HG02798 (cell line): ENCODE measurements around the gene PARD6G.

Experiments
- ATAC-seq: cut with Tn5 transposase; IDR thresholded peaks from one replicate; pipeline ENCODE4 v1.9.1; 2021; ENCODE audit warnings: mild to moderate bottlenecking; ENCODE audit not compliant: unreplicated experiment, poor library complexity

The PARD6G gene

DNA sequence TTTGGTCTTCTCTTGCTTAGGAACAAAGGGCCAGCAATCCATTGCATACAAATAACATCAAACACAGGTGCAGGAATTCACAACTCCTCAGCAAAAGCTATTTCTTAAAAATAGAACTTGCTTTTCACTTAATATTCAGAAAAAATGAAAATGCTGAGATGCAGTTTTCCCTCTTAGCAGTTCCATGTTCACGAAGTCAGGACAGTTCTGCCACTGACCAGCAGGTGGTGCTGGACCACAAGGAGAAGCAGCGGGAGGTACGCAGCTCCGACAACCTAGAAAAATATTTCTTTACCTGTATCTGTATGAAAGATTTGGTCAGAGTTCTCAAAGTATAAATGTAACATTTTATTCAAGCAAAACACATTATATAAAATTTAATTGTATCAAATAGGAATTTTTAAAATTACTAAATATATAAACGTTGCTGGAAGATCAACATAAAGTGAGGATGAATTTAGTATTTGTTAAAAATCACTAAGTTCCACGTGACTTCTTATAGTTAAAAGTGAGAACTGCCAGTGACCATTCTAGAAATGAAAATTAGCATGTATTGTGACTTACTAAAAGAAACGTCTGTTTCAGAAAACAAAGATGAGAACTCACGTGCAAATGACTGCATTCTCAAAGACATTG, 89.5 kb downstream of the PARD6G start:
- no peak for ATAC-seq

- ATAC-seq: peak; percentile 81
Measured at GRCh38 chr18:80154293-80154692, 93.0 kb downstream of the PARD6G start.

DNA sequence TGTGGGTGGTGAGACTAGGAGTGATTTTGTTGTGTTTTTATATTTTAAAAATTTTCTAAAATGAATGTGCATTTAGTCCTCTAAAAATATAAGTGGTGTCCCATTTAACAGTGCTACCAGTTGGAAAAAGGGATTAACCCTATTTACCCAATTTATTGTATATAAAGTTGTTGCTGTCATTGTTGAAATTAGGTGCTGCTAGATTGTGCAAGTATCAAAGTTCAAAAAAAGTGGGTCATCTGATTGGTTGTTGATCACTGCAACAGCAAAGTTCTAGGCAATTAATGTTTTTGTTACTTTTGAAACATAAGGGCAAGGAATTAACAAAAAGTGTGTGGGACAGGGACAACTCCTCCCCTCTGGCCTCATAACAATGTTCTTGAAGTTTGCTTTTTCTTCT, 97.6 kb downstream of the PARD6G start:
- no peak for ATAC-seq

GRCh38 chr18:80148326-80149199, 98.8 kb downstream of the PARD6G start:
- peak; percentile 5 for ATAC-seq

DNA sequence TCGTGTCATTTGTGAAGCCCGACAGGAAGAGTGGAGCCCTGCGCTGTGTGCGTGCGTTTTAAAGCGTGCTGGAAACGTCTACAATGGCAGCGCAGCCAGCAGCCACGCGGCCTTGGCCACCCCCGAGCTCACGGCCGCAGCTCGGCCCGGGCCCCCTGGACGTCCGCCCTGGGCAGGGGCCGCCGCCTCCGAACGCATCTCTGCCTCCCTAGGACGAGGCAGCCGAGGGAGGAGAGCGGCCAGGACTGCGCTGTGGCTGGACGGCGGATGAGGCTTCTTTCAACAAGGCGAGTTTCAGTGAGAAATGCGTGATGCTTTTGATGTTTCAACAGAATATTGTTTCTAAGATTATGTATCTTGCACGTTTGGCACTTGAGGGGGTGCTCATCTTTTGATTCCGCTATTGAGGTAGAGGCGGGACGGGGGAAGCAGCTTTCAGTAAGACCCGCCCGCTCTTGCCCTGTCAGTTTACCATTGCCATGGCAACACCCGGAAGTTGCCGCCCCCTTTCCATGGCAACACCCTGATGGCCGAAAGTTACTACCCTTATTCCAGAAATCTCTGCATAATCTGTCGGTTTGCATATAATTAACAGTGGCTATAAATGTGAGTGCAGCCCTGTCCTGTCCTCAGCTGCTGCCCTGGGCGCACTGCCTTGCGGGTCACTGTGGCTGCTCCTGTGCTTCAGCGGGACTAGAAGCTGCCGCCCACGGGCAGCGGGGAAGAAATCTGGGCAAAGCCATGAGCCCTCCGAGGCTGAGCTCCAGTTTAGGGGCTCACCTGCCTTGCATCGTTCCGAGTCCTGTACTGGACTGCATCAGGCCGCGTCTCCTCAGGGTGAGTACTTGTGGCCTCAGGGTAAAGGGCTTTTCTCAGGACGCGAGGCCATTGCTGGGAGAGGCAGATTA, 99.6 kb downstream of the PARD6G start:
- peak; percentile 86 for ATAC-seq

DNA sequence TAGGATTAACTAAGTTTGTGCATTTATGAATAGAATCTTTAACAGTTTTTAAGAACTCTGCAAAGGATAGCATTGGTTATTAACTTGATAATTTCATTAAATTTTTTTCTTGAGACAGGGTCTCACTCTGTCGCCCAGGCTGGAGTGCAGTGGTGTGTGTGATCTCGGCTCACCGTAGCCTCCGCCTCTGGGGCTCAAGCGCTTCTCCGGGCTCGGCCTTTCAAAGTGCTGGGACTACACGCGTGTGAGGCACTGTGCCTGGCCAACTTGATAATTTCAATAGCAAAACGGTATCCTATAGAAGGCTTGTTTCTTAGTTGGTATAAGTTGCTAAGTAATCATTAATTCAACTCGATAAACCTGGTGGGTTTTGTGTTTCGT, 100.3 kb downstream of the PARD6G start:
- peak; percentile 22 for ATAC-seq

DNA sequence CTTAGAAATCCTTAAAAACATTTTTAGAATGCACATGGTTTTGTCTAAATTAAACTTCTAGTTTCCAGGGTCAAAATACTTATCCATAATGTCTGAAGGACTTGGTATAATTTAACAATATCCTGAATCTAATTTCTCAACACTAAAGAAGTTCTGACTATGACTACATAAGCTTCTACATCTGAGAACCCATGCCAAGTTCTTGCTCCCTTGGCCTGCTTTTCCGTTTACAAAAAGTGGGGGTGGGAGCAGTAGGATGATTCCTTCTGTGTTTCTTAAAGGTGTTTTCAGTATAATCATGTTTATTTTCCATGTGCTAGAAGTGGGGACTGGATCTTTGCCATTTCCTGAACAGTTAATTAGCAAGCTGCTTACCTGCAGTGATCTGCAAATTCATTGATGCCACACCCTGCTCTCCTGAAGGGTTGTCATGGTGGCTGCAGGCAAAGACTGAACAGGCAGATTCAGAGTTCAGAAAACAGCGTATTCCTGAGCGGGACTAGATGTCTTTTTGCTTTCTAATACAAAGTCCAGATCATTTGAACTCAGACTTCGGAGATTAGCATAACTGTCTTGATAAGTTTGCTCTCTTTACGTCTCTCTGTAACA, 102.0 kb downstream of the PARD6G start:
- ATAC-seq: no peak

- ATAC-seq: no peak
Measured at GRCh38 chr18:80143881-80144280, 103.4 kb downstream of the PARD6G start.

DNA sequence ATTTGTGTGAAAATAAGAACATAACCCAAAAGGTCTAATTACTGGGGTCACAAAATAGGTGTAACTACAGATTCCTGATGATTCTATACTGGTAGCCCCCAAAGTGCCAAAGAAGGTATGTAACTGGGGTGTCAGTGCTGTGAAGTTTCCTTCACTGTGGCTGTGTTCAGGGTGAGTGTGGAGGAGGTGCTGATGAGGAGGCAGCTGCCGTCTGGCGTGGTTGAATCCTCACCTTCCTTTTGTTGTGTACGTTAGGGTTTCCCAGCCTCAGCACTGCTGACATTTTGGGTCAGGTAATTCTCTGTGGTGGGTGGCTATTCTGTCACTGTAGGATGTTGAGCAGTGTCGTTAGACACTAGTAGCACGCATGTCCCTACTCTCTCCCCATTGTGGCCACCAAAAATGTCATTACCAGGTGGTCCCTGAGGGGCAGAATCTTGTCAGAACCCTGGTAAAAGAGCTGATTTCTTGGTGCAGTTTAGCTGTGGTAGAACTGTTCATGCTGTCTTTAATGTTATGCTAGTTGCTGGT, 106.8 kb downstream of the PARD6G start:
- ATAC-seq: no peak

GRCh38 chr18:80137976-80138375, 109.3 kb downstream of the PARD6G start:
- ATAC-seq: no peak

GRCh38 chr18:80137137-80137536, 110.2 kb downstream of the PARD6G start:
- ATAC-seq: no peak

DNA sequence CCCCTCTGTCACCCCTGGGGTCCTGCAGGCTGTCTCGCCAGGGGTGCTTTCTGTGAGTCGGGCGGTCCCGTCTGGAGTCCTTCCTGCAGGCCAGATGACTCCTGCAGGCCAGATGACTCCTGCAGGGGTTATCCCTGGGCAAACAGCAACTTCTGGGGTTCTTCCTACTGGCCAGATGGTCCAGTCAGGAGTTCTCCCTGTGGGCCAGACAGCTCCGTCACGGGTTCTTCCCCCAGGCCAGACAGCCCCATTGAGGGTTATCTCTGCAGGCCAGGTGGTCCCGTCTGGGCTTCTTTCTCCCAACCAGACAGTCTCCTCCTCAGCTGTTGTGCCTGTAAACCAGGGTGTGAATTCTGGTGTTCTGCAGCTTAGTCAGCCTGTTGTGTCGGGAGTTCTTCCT, 110.6 kb downstream of the PARD6G start:
- ATAC-seq: no peak

- no peak for ATAC-seq
Measured at GRCh38 chr18:80135136-80135535, 112.2 kb downstream of the PARD6G start.

- no peak for ATAC-seq
Measured at GRCh38 chr18:80133124-80133523, 114.2 kb downstream of the PARD6G start.

DNA sequence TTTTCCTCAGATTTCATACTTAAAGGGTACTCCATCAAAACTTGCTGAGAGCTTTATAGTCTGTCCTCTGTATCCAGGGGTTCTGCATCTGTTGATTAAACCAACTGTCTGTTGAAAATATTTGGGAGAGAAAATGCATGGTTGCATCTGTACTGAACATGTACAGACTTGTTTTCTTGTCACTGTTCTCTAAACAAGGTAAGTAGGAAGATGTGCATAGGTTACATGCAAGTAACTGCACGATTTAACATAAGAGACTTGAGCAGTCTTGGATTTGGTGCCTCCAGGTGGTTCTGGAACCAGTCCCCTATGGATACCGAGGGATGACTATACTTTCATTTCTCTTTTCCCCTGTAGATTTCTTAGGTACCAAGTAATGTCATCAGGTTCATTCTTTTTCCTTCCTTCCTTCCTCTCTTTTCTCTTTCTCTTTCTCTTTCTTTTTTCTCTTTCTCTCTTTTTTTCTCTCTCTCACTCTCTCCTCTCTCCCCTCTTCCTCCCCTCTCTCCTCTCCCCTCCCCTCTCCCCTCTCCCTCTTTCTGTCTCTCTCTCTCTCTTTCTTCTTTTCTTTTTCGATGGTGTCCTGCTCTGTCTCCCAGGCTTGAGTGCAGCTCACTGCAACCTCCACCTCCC, 115.0 kb downstream of the PARD6G start:
- no peak for ATAC-seq

DNA sequence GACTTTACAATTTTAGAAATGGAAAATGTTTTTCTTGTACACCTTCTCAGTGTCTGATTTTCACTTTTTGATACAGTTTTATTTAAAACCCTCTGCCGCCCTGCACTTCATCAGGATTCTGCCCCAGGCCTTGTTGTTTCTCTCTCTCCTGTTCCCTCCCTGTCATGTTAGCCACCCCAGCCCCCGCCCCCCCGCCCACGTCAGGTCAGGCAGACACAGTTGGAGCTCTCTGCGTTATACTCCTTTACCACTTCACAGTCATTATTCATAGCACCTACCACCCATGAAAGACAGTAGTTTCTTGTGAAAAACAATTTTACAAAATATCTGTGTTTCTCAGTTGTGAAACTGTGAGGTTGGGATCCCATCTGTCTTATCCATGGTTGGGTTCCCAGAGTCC, 116.8 kb downstream of the PARD6G start:
- ATAC-seq: no peak

DNA sequence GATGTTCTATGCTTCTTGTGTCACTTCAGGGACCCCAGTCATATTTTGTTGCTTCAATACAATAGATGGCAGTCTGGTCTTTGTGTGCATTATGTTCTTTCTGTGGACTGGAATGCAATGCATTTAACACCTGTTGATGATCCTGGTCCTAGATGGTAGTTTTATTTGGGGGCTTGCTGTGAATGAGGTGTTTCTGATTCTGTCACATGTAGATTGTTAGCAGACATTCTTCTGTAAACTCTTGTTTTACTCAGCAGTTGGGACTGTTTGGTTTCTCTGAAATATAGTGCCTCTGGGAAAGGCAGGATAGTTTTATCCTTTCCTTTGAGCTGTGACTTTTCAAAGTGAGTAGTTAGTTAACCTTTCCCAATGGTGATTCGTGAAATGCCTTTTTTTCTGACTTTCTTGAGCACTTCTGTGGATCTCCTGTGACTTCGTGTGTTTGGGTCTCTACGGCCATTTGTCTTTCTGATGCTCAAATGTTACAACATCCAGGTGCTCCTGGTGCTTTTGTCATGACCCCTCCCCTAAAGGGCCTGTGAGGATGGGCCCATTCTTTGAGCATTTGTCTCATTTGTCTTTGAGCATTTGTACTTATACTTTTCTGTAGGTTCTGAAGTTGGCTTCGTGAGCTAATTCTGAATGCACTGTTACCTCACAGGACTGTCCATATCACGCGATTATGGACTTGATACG, 117.5 kb downstream of the PARD6G start:
- ATAC-seq: no peak

GRCh38 chr18:80127635-80128034, 119.7 kb downstream of the PARD6G start:
- no peak for ATAC-seq

DNA sequence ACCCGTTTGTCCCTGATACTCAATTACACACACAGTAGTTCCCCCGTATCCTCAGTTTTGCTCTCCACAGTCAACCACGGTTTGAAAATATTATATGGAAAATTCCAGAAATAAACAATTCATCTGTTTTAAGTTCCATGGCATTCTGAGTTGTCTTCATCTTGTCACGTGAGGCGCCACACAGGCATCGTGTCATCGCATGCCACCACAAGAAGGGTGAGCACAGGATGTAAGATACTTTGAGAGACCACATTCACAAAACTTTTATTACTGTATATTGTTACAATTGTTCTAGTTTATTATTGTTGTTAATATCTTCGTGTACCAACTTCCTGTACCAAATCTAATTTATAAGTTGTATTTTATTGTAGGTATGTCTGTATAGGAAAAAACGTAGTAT, 120.5 kb downstream of the PARD6G start:
- no peak for ATAC-seq
